ENCODE measurements around the gene ZCCHC14. TPM values are rescaled to one million over a fixed set of nuclear protein-coding genes. Genes with fewer than 3 reads are reported as not detected.
"Not testable (repeated sequence)": the region's sequence is repeated elsewhere in the genome, so short reads cannot be mapped to it uniquely, and the experiment has no call there.

The ZCCHC14 gene
- total RNA-seq, 1 donor from 2014 or later: 19.0 TPM

GRCh38 chr16:87486713-87487247 is 6.0 kb downstream of the ZCCHC14 start:
- H3K4me1 Mint-ChIP-seq (ENCODE audit: low read depth, unreplicated experiment): peaks cover 50% of the 10 kb centered on the region
- H3K27ac Mint-ChIP-seq (ENCODE audit: unreplicated experiment): no peak overlapping the region
- Histone ChIP-seq H3K27me3 (ENCODE audit: insufficient read depth, low read length) (no peaks in the 10 kb centered on the region), H3K9me3 (ENCODE audit: insufficient read depth, low read depth, low read length) (no peaks in the 10 kb centered on the region), H3K4me3 (ENCODE audit: insufficient read depth, low read depth, low read length) (no peak overlapping the region), H3K36me3 (ENCODE audit: insufficient read depth, low read length) (no peaks in the 10 kb centered on the region), H3K79me2 (ENCODE audit: insufficient read depth, low read length) (peaks cover 95% of the 10 kb centered on the region), H3K4me1 (ENCODE audit: insufficient read depth, low read length) (peaks cover 37% of the 10 kb centered on the region), H3K27ac (ENCODE audit: low read depth, low read length) (no peak overlapping the region), H4K20me1 (ENCODE audit: insufficient read depth, low read length) (peaks cover 94% of the 10 kb centered on the region), H3K9ac (ENCODE audit: low read length) (no peak overlapping the region), H2AFZ (ENCODE audit: low read depth, low read length) (no peak overlapping the region), H3K4me2 (ENCODE audit: low read length) (no peak overlapping the region)
- no peak for FAIRE-seq
- H3K36me3 Mint-ChIP-seq (ENCODE audit: low read depth, unreplicated experiment): no peaks in the 10 kb centered on the region
- peak overlapping the region; percentile 69 for H3K4me3 Mint-ChIP-seq (ENCODE audit: unreplicated experiment)
- no peak for DNase-seq (ENCODE audit: low read depth)
- H3K27me3 Mint-ChIP-seq (ENCODE audit: low read depth, unreplicated experiment): no peaks in the 10 kb centered on the region
- H3K9me3 Mint-ChIP-seq (ENCODE audit: unreplicated experiment): no peaks in the 10 kb centered on the region
- TF ChIP-seq CTCF (IDR thresholded peaks at IDR 0.05; ENCODE audit: insufficient read depth, low read depth, low read length) (no peak), EZH2 (IDR thresholded peaks at IDR 0.05; ENCODE audit: insufficient read depth, low read length) (no peak)

GRCh38 chr16:87486282-87486681 is 6.5 kb downstream of the ZCCHC14 start:
- peaks cover 94% of the 10 kb centered on the region for H3K79me2 ChIP-seq (ENCODE audit: insufficient read depth, low read length)
- Mint-ChIP-seq H3K4me3 (ENCODE audit: unreplicated experiment) (no peak overlapping the region), H3K9me3 (ENCODE audit: unreplicated experiment) (no peaks in the 10 kb centered on the region), H3K4me1 (ENCODE audit: low read depth, unreplicated experiment) (peaks cover 50% of the 10 kb centered on the region), H3K27ac (ENCODE audit: unreplicated experiment) (no peak overlapping the region), H3K27me3 (ENCODE audit: low read depth, unreplicated experiment) (no peaks in the 10 kb centered on the region), H3K36me3 (ENCODE audit: low read depth, unreplicated experiment) (no peaks in the 10 kb centered on the region)
- H3K27me3 ChIP-seq (ENCODE audit: insufficient read depth, low read length): no peaks in the 10 kb centered on the region
- peak overlapping the region; percentile 58 for H3K4me2 ChIP-seq (ENCODE audit: low read length)
- no peaks in the 10 kb centered on the region for H3K9me3 ChIP-seq (ENCODE audit: insufficient read depth, low read depth, low read length)
- TF ChIP-seq CTCF (IDR thresholded peaks at IDR 0.05; ENCODE audit: insufficient read depth, low read depth, low read length): no peak
- TF ChIP-seq EZH2 (IDR thresholded peaks at IDR 0.05; ENCODE audit: insufficient read depth, low read length): no peak
- no peak overlapping the region for H3K27ac ChIP-seq (ENCODE audit: low read depth, low read length)
- FAIRE-seq (no peak), DNase-seq (ENCODE audit: low read depth) (no peak)
- peaks cover 34% of the 10 kb centered on the region for H3K4me1 ChIP-seq (ENCODE audit: insufficient read depth, low read length)
- peaks cover 90% of the 10 kb centered on the region for H4K20me1 ChIP-seq (ENCODE audit: insufficient read depth, low read length)
- H3K9ac ChIP-seq (ENCODE audit: low read length): no peak overlapping the region
- no peak overlapping the region for H3K4me3 ChIP-seq (ENCODE audit: insufficient read depth, low read depth, low read length)
- no peak overlapping the region for H2AFZ ChIP-seq (ENCODE audit: low read depth, low read length)
- H3K36me3 ChIP-seq (ENCODE audit: insufficient read depth, low read length): no peaks in the 10 kb centered on the region

GRCh38 chr16:87485792-87486191 is 7.0 kb downstream of the ZCCHC14 start:
- not testable (repeated sequence) for H3K9me3 ChIP-seq (ENCODE audit: insufficient read depth, low read depth, low read length); H3K4me3 ChIP-seq (ENCODE audit: insufficient read depth, low read depth, low read length); H3K27me3 Mint-ChIP-seq (ENCODE audit: low read depth, unreplicated experiment); H3K36me3 Mint-ChIP-seq (ENCODE audit: low read depth, unreplicated experiment); H3K4me3 Mint-ChIP-seq (ENCODE audit: unreplicated experiment); H3K9me3 Mint-ChIP-seq (ENCODE audit: unreplicated experiment); H3K36me3 ChIP-seq (ENCODE audit: insufficient read depth, low read length); H3K27ac ChIP-seq (ENCODE audit: low read depth, low read length); H3K9ac ChIP-seq (ENCODE audit: low read length); FAIRE-seq; H2AFZ ChIP-seq (ENCODE audit: low read depth, low read length); H3K27me3 ChIP-seq (ENCODE audit: insufficient read depth, low read length); H3K27ac Mint-ChIP-seq (ENCODE audit: unreplicated experiment)
- peak; percentile 29 for DNase-seq (ENCODE audit: low read depth)
- Histone ChIP-seq H3K4me2 (ENCODE audit: low read length) (peak overlapping the region; percentile 58), H3K4me1 (ENCODE audit: insufficient read depth, low read length) (peaks cover 30% of the 10 kb centered on the region), H4K20me1 (ENCODE audit: insufficient read depth, low read length) (peaks cover 90% of the 10 kb centered on the region), H3K79me2 (ENCODE audit: insufficient read depth, low read length) (peaks cover 94% of the 10 kb centered on the region)
- peaks cover 50% of the 10 kb centered on the region for H3K4me1 Mint-ChIP-seq (ENCODE audit: low read depth, unreplicated experiment)
